ENCODE measurements around the gene LARGE1. TPM values are rescaled to one million over a fixed set of nuclear protein-coding genes. Genes with fewer than 3 reads are reported as not detected.

The LARGE1 gene
- polyA plus RNA-seq, 3 donors from 2014 or later: 0.04 to 0.29 TPM; not detected in 1

DNA sequence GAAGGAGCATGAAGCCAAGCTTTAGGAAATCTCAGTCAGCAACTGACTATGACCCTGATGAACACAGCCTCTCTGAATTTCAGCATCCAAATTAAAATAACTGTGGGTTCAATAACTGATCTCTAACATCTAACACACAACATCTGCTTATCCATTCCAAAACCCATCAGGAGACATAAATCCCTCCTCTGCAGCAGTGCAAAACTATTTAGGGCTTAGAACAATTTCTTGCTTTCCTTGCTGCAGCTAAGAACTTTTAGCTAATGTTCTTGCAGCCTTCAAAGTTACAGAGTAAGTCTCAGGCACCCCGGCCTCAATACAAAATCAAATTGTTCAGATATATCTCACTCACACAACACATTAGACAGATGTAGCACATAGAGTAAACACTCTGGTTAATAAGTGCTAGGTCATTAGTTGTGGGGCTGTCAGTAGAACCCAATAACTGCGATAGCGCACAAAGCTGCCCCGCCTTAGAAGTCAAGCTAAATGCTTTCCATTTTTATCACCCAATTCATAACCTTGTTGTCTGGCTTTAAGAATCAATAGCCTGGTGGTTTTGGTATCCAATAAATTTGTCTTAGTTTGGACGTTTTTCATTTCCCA, 139.6 kb downstream of the LARGE1 start:
- Mint-ChIP-seq H3K27me3 (ENCODE audit: low read depth in 3 of 3) (peaks cover 0 to 3% (median 3%) of the 10 kb centered on the region in 3 donors), H3K4me3 (no peak overlapping the region), H3K9me3 (peaks cover 0 to 13% (median 2%) of the 10 kb centered on the region in 6 donors), H3K4me1 (no peaks in the 10 kb centered on the region), H3K36me3 (peaks cover 0 to 3% (median 0%) of the 10 kb centered on the region in 3 donors), H3K27ac (no peak overlapping the region)
- no peak for DNase-seq

DNA sequence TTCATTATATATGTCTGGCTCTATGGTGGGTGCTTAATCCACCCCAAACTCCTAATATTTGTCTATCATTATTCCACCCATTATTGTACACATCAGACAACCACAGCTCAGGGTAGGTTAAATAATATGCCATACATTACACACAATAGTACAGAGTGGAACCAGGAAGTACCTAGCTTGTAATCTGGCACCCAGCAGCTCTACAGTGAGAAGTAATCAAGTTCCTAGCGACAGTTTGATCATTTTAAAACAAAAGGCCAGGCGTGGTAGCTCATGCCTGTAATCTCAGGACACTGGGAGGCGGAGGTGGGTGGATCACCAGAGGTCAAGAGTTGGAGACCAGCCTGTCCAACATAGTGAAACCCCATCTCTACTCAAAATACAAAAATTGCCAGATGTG, 141.0 kb downstream of the LARGE1 start:
- H3K9me3 Mint-ChIP-seq: peaks cover 0 to 13% (median 2%) of the 10 kb centered on the region in 6 donors
- peaks cover 0 to 3% (median 0%) of the 10 kb centered on the region in 3 donors for H3K36me3 Mint-ChIP-seq
- H3K4me1 Mint-ChIP-seq: no peaks in the 10 kb centered on the region
- H3K27ac Mint-ChIP-seq: no peak overlapping the region
- no peak overlapping the region for H3K4me3 Mint-ChIP-seq
- DNase-seq: no peak
- peaks cover 0 to 3% (median 3%) of the 10 kb centered on the region in 3 donors for H3K27me3 Mint-ChIP-seq (ENCODE audit: low read depth in 3 of 3)

DNA sequence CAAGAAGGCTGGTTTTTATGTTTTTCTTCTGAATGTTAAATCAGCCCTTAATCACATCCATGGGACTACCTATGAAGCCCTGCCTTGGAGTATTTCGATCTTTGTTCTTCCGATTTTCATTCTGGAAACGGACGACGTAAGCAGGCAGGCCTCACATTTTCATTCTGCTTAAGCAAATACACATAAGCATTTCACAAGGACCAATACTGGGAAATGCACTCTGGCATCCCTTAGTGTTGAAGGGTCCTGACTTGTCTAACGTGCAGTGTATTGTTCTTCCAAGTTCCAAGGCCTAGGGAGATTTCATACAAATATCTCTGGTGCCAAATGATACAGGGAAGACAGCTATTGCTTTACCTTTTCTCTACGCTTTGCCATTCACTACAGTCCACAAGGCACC, 143.8 kb downstream of the LARGE1 start:
- Mint-ChIP-seq H3K27me3 (ENCODE audit: low read depth in 3 of 3) (no peaks in the 10 kb centered on the region), H3K27ac (no peak overlapping the region), H3K9me3 (peaks cover 0 to 13% (median 2%) of the 10 kb centered on the region in 6 donors), H3K36me3 (no peaks in the 10 kb centered on the region), H3K4me3 (no peak overlapping the region), H3K4me1 (no peaks in the 10 kb centered on the region)
- no peak for DNase-seq

DNA sequence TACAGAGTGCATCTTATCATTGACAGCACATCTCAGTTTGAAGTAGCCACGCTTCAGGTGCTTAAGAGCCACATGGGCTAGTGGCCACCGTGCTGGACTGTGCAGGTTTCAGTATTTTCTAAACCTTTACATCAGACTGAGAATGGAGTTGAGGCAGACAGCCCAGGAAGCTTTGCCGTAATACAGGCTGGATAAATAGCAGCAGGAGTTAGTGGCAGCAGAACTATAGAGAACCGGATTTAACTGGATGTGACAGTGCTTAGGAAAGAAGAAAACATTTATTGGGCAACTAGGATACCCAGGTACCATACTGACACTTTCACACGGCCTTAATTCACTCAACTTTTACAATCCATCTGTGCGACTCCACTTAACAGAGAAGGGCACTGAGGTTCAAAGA, 145.5 kb downstream of the LARGE1 start:
- H3K27ac Mint-ChIP-seq: no peak overlapping the region
- DNase-seq: no peak
- H3K4me1 Mint-ChIP-seq: no peaks in the 10 kb centered on the region
- no peaks in the 10 kb centered on the region for H3K27me3 Mint-ChIP-seq (ENCODE audit: low read depth in 3 of 3)
- no peak overlapping the region for H3K4me3 Mint-ChIP-seq
- H3K36me3 Mint-ChIP-seq: no peaks in the 10 kb centered on the region
- peaks cover 0 to 11% (median 2%) of the 10 kb centered on the region in 6 donors for H3K9me3 Mint-ChIP-seq

DNA sequence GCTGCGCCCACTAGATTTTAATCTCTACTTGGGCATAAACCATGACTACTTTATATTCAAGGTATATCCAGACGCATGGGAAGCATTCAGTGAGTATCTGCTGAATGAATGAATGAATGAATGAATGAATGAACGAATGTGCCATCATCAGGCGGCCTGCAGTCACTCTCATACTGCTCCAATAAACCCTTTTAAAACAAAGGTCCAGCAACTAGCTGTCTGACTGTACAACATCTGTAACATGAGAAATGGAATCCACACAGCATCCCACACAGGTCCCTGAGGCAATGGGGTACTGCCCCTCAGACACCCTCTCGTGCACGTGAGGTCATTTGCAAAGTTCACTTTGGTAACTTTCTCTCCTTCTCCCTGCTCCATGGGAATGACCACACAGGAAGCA, 147.5 kb downstream of the LARGE1 start:
- peaks cover 0 to 14% (median under 1%) of the 10 kb centered on the region in 6 donors for H3K9me3 Mint-ChIP-seq
- H3K4me1 Mint-ChIP-seq: no peaks in the 10 kb centered on the region
- no peak overlapping the region for H3K4me3 Mint-ChIP-seq
- no peak overlapping the region for H3K27ac Mint-ChIP-seq
- no peak for DNase-seq
- H3K27me3 Mint-ChIP-seq (ENCODE audit: low read depth in 3 of 3): no peaks in the 10 kb centered on the region
- no peaks in the 10 kb centered on the region for H3K36me3 Mint-ChIP-seq

DNA sequence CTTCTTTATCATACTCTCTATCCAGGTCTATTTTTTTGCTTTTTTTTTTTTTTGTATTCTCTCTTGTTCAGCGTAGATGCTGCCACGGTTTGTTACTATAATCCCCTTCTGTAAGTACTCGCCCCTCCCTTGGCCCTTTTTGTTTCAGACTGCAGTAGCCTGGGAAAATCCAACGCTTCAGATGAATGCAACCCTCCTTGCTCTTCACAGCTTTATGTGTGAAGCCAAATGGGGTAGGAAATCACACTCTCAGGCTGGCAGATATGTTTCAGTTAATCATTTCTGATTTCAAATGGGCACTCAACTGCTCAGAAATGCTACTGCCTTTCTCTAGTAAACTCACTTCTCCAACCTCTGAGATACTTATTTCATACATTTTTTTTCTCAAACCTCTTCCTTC, 149.1 kb downstream of the LARGE1 start:
- H3K9me3 Mint-ChIP-seq: peaks cover 0 to 12% (median 2%) of the 10 kb centered on the region in 6 donors
- H3K4me3 Mint-ChIP-seq: no peak overlapping the region
- no peak for DNase-seq
- H3K36me3 Mint-ChIP-seq: no peaks in the 10 kb centered on the region
- H3K27me3 Mint-ChIP-seq (ENCODE audit: low read depth in 3 of 3): no peaks in the 10 kb centered on the region
- H3K27ac Mint-ChIP-seq: no peak overlapping the region
- no peaks in the 10 kb centered on the region for H3K4me1 Mint-ChIP-seq

DNA sequence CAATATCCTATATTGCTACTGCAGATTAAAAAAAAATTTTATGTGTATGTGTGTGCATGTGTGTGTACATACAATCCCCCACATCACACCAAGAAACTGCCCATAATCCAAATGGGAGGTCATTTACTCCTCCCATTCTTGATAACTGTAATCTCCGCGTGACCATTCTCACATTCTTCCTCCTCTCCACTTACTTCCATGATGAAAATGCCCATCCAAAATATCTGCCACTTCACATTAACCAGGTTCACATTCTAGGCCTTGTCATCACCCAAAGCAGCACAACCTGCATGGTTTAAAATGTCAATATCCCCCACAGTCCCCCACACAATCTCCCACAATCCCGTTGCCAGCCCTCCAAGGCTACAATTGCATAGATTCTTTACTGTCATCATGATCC, 149.6 kb downstream of the LARGE1 start:
- no peaks in the 10 kb centered on the region for H3K4me1 Mint-ChIP-seq
- no peaks in the 10 kb centered on the region for H3K36me3 Mint-ChIP-seq
- no peaks in the 10 kb centered on the region for H3K27me3 Mint-ChIP-seq (ENCODE audit: low read depth in 3 of 3)
- peaks cover 0 to 16% (median 5%) of the 10 kb centered on the region in 6 donors for H3K9me3 Mint-ChIP-seq
- DNase-seq: no peak
- H3K4me3 Mint-ChIP-seq: no peak overlapping the region
- no peak overlapping the region for H3K27ac Mint-ChIP-seq

DNA sequence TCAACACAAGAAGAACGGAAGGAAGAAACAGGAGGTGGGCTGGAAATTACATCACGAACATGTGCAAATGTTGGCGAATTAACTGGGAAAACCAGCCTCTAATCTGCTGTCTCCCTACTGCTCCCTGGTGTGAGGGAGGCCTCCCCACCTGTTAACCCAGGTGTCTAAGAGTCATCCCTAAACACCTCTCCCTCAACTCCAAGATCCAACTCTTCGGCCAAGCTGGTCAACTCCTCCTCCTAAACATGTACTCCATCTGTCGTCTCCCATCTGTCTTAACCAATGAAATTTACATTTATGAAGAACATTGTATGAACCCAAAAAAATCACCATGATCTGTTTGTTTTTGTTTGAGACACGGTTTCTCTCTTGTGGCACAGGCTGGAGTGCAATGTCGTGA, 154.2 kb downstream of the LARGE1 start:
- H3K4me3 Mint-ChIP-seq: no peak overlapping the region
- no peak overlapping the region for H3K27ac Mint-ChIP-seq
- peaks cover 0 to 3% (median 0%) of the 10 kb centered on the region in 3 donors for H3K36me3 Mint-ChIP-seq
- H3K27me3 Mint-ChIP-seq (ENCODE audit: low read depth in 3 of 3): no peaks in the 10 kb centered on the region
- no peaks in the 10 kb centered on the region for H3K4me1 Mint-ChIP-seq
- no peak for DNase-seq
- H3K9me3 Mint-ChIP-seq: peaks cover 3 to 14% (median 13%) of the 10 kb centered on the region in 6 donors

DNA sequence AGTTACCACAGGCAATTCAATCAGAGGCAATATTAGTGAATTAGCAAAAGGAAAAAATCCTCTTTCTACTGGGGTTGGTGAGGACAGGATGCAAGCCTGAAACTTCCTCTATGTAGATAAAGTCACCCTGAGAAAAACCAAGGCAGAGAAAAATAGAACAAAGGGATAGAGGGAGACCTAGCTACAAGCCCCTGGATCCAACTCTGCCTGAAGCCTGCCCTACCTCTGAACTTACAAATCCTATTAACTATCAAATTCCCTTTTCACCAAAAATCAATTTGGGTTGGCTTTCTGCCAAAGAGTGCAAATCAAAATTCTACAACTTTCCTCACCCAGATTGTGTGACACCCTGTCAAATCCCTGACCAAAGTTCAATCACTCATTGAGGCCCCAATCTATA, 161.3 kb downstream of the LARGE1 start:
- H3K27ac Mint-ChIP-seq: no peak overlapping the region
- no peak overlapping the region for H3K4me3 Mint-ChIP-seq
- H3K4me1 Mint-ChIP-seq: no peaks in the 10 kb centered on the region
- no peaks in the 10 kb centered on the region for H3K27me3 Mint-ChIP-seq (ENCODE audit: low read depth in 3 of 3)
- peaks cover 7 to 47% (median 15%) of the 10 kb centered on the region in 6 donors for H3K9me3 Mint-ChIP-seq
- no peak for DNase-seq
- peaks cover 8 to 10% (median 10%) of the 10 kb centered on the region in 3 donors for H3K36me3 Mint-ChIP-seq

DNA sequence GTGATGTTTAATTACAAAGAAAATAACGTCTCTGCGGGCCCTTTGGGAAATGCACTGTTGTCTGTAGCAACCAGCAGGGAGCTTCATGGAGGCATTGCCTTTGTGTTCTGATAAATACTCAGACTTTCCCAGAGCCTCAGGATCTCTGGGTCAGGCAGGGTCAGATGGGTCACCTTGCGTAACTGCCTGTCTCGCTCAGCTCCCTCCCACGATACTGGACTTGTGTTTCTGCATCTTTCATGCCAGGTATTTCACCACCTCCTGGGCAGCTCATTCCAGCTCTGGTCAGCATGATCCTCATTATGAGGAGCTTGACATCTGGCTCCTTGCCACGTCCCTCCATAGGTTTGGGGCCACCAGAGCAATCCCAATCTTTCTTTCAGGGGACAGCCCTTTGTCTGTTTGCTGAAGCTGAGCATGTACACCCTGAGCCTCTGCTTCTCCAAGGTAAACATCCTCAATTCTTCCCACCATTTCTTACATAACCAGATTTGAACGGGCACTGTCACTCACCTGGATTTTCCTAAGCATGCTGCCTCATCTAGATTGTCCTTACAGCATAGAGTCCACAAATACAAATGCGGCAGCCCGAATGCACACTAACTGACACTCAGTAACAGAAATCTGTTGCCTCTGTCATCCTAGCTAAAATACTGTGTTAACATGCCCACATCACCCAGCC, 162.3 kb downstream of the LARGE1 start:
- H3K36me3 Mint-ChIP-seq: peaks cover 8 to 10% (median 10%) of the 10 kb centered on the region in 3 donors
- peaks cover 6 to 47% (median 15%) of the 10 kb centered on the region in 6 donors for H3K9me3 Mint-ChIP-seq
- no peak for DNase-seq
- no peak overlapping the region for H3K4me3 Mint-ChIP-seq
- no peak overlapping the region for H3K27ac Mint-ChIP-seq
- no peaks in the 10 kb centered on the region for H3K27me3 Mint-ChIP-seq (ENCODE audit: low read depth in 3 of 3)
- H3K4me1 Mint-ChIP-seq: no peaks in the 10 kb centered on the region

DNA sequence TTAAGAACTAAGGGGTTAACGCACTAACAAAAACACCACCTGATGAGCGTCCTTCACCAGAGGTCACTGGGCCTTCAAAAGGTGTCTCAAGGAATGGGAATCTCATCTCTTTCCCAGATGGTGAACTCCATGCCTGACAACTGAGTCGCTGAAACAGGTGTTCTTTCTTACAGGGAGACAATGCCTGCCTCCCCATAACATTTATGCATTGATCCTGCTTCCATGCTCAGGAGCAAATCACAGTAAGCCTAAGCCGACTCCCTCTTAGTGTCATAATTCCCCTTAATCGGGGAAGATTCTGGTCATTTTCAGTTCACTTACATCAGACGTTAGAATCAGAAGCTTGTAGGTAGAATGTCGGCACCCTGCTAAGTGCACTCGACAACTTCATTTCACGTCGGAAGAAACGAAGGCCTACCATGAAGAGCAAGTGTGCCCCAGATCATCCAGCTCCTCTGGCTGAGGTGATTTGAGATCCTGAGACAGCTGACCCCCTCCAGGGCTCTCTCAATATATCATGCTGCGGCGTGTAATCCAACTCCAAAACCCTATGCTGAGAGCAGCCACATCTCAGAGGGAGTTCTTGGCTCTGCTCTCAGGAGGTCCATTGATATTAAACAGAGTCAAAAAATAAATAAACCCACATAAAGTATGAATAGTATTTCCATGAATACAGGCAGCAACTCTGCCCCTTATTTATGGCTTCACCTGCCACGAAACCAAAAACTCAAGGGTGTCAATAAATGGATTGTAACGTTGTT, 163.1 kb downstream of the LARGE1 start:
- no peak overlapping the region for H3K27ac Mint-ChIP-seq
- no peak overlapping the region for H3K4me3 Mint-ChIP-seq
- H3K4me1 Mint-ChIP-seq: no peaks in the 10 kb centered on the region
- H3K9me3 Mint-ChIP-seq: peaks cover 6 to 51% (median 18%) of the 10 kb centered on the region in 6 donors
- no peaks in the 10 kb centered on the region for H3K27me3 Mint-ChIP-seq (ENCODE audit: low read depth in 3 of 3)
- peaks cover 8 to 13% (median 10%) of the 10 kb centered on the region in 3 donors for H3K36me3 Mint-ChIP-seq
- no peak for DNase-seq

DNA sequence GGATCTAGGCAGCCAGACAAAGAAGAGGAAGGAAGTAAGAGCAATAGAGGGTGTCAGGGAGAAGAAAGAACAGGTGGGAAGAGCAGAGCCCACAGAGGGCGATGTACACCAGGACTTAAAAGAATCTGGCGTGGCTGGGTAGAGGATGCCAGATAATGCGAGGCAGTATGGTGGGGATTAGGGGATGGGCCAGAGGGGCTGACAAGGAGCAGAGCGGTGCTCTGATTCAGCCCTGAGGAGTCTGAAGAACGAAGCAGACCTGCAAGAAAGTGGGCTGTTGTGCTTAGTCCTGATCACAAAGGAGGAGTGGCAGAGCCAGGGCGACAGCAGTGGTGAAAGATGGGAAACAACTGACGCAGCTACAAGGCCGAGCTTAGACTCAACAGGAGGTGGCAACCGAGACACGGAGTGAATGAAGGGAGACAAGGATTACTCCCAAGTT, 163.7 kb downstream of the LARGE1 start:
- H3K27ac Mint-ChIP-seq: no peak overlapping the region
- H3K9me3 Mint-ChIP-seq: peaks cover 3 to 53% (median 18%) of the 10 kb centered on the region in 6 donors
- no peak for DNase-seq
- no peak overlapping the region for H3K4me3 Mint-ChIP-seq
- no peaks in the 10 kb centered on the region for H3K4me1 Mint-ChIP-seq
- peaks cover 8 to 13% (median 10%) of the 10 kb centered on the region in 3 donors for H3K36me3 Mint-ChIP-seq
- no peaks in the 10 kb centered on the region for H3K27me3 Mint-ChIP-seq (ENCODE audit: low read depth in 3 of 3)

DNA sequence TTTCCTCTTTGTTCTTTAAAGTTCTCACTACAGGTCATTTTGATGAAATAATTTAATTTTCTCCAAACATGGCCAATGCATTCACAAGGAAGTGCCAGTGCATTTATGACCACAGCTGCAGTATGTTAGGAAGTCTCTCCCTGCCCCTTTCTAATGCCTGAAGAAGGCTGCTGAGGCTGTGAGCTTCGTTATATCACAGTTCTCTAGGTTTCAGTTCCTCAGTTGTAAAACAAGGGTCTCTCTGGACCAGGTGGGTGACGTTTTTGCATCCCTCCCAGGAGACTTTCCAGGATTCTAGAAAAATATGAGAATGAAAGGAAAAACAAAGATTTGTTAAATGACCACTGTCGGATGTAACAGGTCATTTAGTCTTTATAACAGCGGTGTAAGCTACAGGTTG, 171.6 kb downstream of the LARGE1 start:
- Mint-ChIP-seq H3K36me3 (peaks cover 3 to 4% (median 3%) of the 10 kb centered on the region in 3 donors), H3K4me1 (no peaks in the 10 kb centered on the region), H3K9me3 (peaks cover 2 to 14% (median 11%) of the 10 kb centered on the region in 6 donors), H3K4me3 (no peak overlapping the region), H3K27me3 (ENCODE audit: low read depth in 3 of 3) (peaks cover 0 to 2% (median 2%) of the 10 kb centered on the region in 3 donors), H3K27ac (no peak overlapping the region)
- no peak for DNase-seq

All from immature natural killer cell (primary cell).